HK-2 (cell line): Measurements from ENCODE around the gene PAX8.

Experiments
- DNase-seq: peaks from one replicate; pipeline ENCODE4 v3.0.0-alpha.2; 2018; ENCODE audit not compliant: unreplicated experiment

PAX8 gene

DNA sequence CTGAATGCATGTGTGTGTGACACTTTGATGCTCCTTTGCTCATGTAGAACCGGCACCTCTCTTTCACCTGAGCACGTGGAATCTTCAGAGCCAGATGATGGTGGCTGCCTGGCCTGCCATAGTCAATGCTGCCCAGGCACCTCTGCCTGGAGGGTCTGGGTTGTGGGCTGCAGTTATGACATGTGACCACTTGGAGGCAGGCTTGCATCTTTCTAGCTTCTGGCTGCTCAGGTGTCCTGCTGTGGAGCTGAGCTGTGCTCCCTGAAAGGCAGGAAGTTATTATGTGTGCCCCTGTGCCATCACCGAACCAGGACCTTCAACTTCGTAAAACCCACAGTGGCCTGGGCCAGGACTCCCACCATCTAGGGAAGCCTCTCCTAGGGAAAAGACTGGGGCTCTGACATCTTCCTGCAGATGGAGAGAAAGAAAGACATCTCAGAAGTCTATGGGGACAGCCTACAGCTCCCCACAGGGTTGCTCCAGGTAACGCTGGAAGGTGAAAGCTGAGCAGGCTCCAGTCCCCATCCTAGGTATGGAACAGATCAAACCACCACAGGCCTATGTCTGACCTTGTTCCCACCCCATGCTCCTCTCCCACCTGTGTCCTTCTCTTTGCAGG, 74.7 kb downstream of the PAX8 start:
- peak; percentile 79 for DNase-seq

DNA sequence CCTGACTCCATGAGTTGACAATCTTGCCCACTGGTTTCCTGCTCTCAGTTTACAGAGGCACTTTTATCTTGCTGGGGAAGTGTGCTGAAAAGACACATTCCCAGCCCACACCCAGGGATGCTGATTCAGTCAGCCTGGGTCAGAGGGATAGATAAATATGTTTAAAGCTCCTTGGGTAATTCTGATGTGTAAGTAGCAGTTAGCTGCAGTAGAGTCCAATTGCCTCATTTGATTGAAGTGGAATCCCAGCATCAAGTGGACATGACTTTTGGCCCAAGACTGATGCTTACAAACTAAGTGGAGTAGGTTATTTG, 75.5 kb downstream of the PAX8 start:
- DNase-seq, result no peak

DNA sequence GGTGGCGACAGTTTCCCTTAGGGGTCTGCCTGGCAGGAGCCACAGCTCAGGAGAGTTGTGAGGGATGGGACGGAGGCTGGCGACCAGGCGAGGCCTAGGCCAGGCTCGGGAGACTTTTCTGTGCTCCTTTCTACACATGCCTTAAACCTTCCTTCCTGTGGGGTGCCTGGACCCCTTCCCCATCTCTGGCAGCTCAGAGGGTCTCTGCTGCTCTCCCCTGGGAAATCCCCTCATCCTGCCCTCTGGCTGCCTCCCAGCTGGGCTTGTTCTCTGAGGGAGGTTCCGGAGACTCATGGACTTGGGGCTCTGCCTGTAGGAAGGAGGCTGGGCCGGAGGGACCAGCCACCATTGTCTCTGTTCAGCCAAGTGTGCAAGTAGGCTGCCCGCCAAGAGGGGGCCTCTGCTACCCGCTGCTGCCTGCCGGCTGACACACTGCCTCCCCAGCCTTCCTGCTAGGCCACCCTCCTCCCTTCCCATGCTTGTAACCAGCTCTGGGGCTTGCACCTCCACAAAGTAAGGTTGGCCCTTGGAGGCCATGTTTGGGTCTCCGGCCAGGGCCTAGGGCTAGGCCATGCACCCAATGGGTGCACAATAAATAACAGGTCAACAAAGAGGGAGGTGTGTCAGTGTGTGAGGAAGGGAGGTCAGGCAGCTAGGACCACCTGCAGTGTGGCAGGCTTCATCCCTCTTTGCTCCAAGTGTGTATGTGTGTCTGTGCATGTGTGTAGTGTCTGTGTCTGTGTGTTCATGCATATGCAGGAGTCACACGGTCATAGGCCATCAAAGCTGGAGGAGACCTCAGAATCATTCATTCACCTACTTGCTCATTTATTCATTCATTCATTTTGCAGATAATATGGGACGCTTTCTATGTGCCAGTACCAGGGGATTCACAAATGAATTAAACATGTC, 76.2 kb downstream of the PAX8 start:
- DNase-seq, result peak; percentile 50

DNA sequence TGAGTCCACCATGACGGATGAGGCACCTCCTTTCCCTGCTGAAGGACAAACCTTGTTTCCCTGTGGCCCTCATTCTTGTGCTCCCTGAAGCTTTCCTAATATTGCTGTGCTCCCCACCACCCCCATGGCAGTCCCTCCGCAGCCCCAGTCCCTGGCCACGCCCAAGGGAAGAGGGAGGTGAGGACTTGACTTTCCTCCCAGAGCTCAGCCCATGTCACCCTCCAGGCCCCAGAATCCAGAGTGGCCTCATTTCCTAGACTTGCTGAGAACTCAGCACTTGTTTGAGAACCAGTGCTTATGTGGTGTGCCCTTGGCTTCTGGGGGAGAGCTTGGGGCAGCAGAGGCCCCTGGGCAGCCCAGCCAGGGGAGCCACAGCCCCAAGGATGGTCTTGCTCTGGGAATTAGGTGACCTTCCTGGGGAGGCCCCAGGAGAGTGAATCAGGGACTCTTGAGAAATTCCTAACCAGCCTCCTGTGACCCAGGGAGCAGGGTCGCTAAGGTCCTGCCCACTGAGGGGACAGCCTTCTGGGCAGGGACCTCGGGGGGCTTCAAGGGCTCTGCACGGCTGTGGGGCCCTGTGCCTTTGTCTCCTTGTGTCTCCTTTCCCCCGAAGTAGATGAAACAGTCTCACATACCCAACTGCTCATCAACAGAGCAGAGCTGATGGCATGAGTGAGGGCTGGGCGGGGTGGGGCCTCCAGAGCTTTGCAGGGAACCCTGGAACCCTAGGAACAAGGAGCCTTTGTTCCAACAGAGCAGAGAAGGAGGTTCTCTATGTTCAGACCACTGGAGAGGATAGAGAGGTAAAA, 77.0 kb downstream of the PAX8 start:
- DNase-seq, result no peak

DNA sequence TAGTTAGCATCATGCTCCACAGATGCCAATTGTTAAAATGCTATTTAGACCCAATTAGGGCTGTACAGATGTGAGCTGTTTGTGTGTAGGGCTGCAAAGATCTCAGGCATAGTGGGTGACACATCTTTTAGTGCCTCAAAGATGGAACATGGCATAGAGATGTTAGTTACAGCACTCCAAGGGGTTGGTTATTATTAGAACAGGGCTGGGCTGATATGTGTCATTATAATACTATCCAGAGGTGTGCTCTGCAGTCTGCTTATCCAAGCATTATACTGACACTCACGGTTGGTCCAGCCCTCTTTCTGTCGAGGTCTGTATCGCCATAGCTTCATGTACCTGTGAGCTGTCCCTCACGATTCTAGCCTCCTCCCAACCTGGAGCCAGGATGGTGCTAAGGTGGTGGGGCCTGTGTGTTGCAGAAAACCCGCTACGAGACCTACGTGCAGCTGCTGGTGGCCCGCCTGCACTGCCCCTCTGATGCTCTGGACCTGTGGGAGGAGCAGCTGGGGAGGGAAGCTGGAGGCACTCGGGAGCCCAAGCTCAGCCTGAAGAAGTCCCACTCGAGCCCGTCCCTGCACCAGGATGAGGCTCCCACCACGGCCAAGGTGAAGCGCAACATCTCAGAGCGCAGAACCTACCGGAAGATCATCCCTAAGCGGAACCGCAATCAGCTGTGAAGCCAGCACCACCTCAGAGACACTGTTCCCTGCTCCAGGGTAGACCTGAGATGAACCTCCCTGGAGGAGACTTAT, 77.8 kb downstream of the PAX8 start:
- no peak for DNase-seq

DNA sequence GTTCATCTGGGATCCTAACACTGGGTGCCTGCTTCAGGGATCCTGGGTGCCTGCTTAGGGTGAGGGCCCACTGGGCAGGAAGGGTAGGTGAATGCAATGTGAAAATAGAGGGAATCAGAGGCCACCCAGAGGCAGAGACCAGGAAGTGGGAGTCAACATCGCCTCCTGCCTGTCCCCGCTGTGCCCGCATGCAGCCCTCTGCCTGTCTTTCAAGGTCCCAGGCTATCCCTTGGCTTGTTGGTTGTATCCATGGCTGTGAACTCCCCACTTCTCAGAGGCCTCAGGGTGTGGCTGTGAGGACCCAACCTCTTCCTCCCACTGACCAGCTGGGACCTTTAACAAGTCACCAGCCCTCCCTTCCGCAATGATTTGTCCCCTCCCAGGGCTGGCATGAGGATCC, 78.5 kb downstream of the PAX8 start:
- no peak for DNase-seq

DNA sequence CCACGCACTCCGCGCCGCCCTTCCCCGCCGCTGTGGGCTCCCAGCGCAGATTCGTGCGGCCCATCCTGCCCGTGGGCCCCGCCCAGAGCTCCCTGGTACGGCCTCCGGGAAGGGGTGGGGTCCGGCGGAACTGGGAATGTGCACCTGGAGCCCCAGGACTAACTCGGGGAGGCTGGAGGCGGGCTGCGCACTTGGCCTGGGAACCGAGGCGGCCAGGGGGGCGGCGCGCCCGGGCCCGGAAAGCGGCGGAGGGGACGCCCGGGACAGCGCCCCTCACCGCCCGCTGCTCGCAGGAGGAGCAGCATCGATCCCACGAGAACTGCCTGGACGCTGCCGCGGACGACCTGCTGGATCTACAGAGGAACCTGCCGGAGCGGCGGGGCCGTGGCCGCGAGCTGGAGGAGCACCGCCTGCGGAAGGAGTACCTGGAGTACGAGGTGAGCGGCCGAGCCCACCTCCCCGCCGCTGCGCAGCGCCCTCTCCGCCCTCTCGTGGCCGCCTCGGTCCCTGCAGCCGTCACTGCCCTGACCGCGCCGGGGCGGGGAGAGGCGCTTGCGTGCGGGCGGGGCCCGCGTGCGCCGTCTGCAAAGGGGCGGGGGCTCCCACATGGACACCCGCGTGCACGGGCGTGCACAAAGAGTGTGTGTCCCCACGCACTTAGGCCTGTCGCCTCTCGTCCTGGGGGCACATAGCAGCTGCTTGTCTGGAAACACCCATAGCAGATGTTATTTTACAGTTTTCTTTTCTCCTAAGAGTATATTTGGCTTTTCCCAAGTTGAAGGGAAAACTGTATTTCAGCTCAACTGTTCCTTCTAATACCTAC, 79.7 kb downstream of the PAX8 start:
- peak; percentile 85 for DNase-seq

DNA sequence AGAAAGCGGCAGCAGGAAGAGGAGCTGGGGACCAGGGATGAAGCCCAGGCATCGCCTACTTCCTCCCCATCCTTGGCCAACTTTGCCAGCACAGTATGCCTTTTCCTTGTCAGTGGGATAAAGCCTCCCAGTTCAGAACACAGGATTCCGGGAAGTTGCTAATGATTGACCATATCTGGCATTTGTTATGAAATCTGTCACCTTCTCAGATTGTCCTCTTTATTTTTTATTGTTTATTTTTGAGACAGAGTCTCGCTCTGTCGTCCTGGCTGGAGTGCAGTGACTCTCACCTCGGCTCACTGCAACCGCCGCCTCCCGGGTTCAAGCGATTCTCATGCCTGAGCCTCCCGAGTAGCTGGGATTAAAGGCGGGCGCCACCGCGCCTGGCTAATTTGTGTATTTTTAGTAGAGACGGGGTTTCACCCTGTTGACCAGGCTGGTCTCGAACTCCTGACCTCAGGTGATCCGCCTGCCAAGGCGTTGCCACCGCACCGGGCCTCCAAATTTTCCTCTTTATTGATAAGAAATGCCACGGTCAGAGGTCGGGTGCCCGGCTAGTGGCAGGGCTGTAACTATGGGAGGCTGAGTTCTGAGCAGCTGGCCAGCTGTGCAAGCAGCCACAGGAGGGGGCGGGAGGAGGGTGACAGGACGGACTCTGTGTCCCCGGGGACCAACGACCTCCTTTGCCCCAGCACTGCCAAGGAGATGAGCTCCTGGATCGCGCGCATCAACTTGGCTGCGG, 80.5 kb downstream of the PAX8 start:
- DNase-seq, result no peak

DNA sequence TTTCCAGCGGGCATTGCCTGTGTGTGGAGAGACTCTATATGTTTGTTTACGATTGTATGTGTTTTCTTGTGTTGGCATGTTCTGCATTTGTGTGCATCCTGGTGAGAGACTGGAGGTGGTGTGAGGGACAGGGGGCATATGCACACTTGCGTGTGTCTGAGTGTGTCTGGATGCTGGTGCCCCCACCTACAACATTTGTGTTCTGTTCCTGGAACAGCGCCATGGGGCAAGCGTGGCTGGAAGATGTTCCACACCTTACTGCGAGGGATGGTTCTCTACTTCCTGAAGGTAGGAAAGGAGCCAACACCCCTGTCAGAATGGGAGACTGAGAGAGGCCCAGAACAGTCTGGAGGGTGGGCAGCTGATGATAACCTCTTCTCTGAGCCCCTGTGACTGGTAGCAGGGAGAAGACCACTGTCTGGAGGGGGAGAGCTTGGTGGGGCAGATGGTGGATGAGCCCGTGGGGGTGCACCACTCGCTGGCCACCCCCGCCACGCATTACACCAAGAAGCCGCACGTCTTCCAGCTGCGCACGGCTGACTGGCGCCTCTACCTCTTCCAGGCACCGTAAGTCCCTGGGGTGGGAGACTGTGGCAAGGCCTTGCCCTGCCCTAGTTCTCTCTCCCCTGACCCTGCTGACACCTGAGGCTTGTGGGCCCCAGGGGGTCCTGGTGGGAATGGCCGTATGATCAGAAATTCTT, 81.2 kb downstream of the PAX8 start:
- DNase-seq, result no peak

DNA sequence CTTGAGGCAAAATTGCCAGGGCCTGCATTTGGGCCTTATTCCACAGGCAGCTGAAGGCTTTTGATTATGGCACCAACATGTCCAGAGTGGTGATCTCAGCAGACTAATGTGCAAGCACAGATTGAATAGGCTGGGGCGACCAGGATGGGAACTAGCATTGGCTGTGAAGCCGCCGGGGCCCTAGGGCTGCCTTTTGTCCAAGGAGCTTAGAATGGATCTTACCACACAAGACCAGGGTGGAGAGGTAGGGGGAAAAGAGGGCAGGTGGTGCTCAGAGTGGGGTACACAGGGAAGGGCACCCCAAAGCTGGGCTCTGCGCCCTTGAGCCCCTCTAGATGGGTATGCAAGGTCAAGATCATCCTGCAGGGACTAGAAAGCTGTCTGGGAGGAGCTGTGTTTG, 81.9 kb downstream of the PAX8 start:
- no peak for DNase-seq

DNA sequence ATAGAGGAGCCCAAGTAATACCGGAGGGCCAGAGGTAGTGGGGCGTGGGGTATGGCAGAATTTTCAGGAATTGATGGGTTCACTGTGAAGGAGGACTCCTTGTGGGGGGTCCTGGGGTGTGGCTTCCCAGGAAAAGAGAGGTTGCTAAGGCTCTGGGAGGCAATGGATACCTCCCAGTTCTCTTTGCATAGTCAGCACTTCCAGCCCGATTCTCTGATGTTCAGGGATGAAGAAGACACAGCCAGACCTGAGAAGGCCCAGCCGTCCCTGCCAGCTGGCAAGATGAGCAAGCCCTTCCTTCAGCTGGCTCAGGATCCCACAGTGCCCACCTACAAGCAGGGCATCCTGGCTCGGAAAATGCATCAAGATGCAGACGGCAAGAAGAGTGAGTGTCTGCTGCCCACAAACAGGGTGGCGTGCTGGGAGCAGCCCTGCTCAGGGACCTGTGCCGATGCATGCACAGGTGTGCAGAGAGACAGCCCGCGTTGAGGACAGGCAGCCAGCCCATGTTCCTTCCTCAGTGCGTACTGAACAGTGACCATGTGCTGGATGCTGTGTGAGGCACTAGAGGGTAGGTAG, 82.7 kb downstream of the PAX8 start:
- DNase-seq, result no peak

DNA sequence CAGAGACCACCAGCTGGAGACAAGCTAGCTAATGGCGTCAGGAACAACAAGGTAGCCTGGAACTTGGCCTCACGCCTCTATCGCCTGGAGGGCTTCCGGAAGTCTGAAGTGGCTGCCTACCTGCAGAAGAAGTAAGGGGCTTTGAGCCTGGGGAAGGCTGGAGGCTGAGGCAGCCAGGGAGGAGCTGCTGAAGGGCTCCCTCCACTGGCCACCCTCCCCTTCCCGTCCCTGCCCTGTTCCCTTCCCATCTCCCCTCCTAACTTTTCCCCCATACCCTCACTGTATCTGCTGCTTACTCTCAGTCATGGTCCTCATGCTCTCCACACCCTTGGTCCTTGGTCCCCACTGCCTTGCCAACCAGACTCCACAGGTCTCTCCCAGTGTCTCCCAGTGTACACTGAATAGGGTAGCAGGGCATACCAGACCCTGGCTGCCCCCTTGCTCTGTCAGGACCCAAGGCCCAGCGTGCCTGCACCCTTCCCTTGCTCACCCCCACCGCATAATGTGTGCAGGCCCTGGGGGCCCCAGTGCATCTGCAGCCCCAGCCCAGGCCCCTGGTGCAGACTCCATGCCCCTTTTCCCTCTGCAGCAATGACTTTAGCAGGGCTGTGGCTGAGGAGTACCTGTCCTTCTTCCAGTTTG, 86.1 kb downstream of the PAX8 start:
- no peak for DNase-seq

DNA sequence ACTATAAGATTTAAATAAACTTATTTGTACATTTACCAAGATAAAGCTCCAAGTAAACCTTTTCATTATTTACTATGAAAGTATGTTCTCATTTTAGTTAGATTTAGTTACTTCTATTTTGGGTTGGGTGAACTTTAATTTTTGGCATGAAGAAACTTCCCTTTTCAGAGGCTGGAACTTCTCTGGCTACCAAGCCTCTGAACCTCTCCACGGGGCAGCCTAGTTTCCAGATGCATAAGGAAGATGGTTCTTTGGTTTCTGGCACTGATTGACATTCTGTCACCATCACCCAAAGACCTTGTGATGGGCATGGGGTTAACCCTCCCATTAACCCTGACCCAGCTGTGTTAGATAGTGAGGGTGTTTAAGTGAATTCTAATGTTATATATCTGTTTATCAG, 87.8 kb downstream of the PAX8 start:
- DNase-seq, result no peak

DNA sequence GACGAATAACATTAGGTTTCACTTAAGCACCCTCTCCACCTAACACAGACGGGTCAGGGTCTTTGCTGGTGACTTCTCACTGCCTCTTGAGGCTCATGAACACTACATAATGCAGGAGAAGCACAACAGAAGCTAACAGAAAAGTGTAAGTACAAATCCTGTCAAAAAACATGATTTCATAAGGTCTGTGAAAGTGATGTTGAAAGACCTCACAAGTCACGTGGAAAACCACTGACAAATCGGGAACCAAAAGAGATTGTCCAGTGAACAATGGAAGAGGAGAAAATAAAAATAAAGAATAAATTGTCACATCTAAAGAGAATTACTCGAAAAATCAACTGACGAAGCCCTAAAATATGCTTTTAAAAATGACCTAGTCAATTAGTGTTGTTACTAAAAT, 91.0 kb downstream of the PAX8 start:
- no peak for DNase-seq

DNA sequence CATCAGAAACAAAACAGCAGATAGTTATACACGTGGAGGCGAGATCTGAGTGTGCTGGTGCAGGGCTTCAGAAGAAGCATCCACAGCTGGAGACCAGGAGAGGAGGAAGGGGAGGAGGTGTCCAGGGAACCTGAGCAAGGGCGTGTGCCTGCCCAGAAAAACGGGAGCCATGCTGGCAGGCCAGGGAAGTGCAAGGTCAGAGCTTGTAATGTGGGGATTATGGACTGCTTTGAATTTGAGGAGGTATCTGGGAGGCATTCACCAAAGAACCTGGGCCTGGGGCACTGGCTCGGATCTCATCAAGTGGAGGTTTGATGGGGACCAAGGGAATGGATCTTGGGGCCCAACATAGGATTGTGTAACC, 92.3 kb downstream of the PAX8 start:
- no peak for DNase-seq

DNA sequence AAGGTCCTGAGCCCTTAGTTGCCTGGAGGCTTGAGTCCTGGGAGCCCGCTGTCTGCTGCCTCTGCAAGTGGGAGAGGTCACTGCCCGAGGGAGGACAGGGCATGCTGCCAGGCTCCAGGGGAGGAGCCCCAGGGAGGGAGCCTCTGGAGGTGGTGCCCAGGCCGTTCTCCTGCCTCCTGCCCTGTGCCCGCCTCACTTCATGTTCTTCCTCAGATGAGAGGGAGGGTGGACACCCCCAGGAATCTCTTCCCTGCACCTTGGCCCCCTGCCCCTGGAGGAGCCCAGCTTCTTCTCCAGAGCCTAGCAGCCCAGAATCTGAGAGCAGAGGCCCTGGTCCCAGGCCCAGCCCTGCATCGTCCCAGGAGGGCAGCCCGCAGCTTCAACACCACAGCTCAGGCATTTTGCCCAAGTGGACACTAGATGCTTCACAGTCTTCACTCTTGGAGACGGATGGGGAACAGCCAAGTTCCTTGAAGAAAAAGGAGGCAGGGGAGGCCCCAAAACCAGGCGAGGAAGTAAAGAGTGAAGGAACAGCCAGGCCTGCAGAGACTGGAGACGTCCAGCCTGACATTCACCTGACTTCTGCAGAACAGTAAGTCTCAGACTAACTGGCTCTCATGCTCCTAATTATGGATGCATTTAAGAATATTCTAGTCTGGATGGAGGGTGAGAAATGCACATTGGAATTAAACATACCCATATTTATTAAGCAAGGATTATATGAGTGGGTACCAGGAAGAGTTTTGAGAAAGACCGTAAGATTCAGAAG, 92.9 kb downstream of the PAX8 start:
- no peak for DNase-seq

DNA sequence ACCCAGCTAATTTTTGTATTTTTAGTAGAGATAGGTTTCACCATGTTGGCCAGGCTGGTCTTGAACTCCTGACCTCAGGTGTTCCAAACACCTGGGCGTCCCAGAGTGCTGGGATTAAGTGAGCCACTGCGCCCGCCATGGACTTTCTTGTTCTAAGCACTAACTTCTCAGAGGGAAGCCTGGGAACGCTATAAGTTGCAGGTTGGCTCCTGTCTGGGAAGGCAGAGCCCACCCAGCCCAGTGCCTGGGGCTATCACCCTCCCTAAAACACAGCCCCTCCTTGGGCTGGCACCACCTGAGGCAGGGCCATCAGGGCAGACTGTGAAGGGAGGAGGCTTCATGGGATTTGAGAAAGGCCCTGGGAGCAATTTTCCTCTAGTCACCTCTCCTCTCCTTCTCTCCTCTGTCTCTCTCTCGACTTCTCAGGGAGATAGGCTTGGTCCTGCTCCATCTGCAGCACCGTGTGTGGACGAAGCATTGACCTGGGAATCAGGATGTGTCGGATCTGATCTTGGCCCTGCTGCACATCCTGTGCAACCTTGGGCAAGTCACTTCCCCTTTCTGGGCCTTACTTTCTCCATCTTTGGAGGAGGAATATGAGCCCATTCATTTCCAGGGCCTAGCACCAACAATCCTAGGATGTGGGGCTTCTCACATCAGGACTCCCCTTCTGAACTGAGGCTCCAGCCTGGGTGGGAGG, 94.0 kb downstream of the PAX8 start:
- no peak for DNase-seq

DNA sequence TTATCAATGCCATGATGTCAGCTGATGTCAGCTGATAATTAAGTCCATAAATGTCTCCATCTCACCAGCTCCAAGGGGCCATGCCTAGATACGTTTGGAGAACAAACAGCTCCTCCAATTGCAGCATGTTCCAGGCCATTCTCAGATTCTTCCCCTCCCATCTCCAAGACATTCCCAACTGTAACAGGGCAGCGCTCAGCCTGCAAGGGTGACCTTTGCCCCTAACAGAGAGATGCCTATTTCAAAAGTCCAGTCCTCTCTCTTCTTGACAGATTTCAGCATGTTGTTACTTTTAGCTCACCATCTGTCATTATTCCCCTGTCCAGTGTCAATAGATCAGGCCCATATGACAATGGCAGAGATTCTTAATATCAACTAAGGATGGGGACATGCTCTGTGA, 95.0 kb downstream of the PAX8 start:
- DNase-seq, result no peak
